Cardiac muscle cell (in vitro differentiated cells and primary cell): ENCODE results near the gene RCCD1. TPM values are rescaled to one million over a fixed set of nuclear protein-coding genes. Genes with fewer than 3 reads are reported as not detected.

ENCODE experiments used
- DNase-seq, 2 donors: peaks; one replicate each; pipeline versions ENCODE4 v3.0.0 to v3.0.0-alpha.2; 2010 to 2017; ENCODE audit warnings: low read depth in 1 of 2, low spot score in 1 of 2
- H3K27ac ChIP-seq: fragments of 200-600 bp; sonication (generic); 2 replicates; pipeline ENCODE4 v1.5.1; 2016
- H3K27me3 ChIP-seq: fragments of 200-600 bp; sonication (generic); 2 replicates; pipeline ENCODE4 v1.6.0; 2016; ENCODE audit warnings: control low read depth
- H3K36me3 ChIP-seq: fragments of 200-600 bp; sonication (generic); 2 replicates; pipeline ENCODE4 v1.5.1; 2016; ENCODE audit warnings: control low read depth
- H3K4me1 ChIP-seq: fragments of 200-600 bp; sonication (generic); 2 replicates; pipeline ENCODE4 v1.8.1; 2017; ENCODE audit warnings: low read depth, mild to moderate bottlenecking, mixed run types
- H3K4me3 ChIP-seq: fragments of 200-600 bp; sonication (generic); 2 replicates; pipeline ENCODE4 v1.5.1; 2016; ENCODE audit warnings: mild to moderate bottlenecking
- H3K9me3 ChIP-seq: fragments of 200-600 bp; sonication (generic); 2 replicates; pipeline ENCODE4 v1.5.1; 2017; ENCODE audit warnings: low read depth, mild to moderate bottlenecking, control low read depth
- polyA plus RNA-seq: library from polyadenylated mRNA; unstranded; fragments of >200 nt; fragmentation: Nextera tagmentation; extraction: Ambion mirVana; gene quantifications from 2 replicates; pipeline ENCODE4 v1.2.1, GENCODE V29; 2016
- total RNA-seq: library from RNA; depleted of rRNA; stranded (reverse); fragments of >200 nt; gene quantifications from 2 replicates; pipeline ENCODE4 v1.2.3, GENCODE V29; 2016
- TF ChIP-seq, protein P1 (sequence below): IDR thresholded peaks from 2 replicates; pipeline ENCODE4 v1.5.1; 2012; ENCODE audit warnings: low read depth, mild to moderate bottlenecking, low read length

The RCCD1 gene
- total and polyA plus RNA-seq, 2 experiments from 2014 or later = 32.8 to 43.0 TPM

DNA sequence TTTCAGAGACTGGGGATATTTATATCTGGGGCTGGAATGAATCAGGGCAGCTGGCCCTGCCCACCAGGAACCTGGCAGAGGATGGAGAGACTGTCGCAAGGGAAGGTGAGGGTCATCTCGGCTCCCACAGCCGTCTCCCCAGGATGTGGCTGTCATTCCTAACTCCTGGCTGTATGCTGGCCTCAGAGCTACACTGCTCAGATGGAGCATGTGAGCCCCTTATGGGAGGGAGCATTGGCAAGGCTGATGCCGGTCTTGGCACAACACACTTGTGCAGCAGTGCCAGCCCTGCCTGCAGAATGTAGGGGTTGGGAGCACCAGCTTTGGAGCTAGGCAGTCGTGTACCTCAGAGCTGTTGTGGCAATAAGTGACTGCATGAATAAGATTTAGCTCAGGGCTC, 5.2 kb downstream of the RCCD1 start:
- no peak overlapping the region for H3K27ac ChIP-seq
- H3K4me1 ChIP-seq = peaks cover 9% of the 10 kb centered on the region
- H3K27me3 ChIP-seq = no peaks in the 10 kb centered on the region
- no peak overlapping the region for H3K4me3 ChIP-seq
- H3K9me3 ChIP-seq = no peaks in the 10 kb centered on the region
- no peak for DNase-seq
- peaks cover 10% of the 10 kb centered on the region for H3K36me3 ChIP-seq
- TF ChIP-seq, protein P1, sequence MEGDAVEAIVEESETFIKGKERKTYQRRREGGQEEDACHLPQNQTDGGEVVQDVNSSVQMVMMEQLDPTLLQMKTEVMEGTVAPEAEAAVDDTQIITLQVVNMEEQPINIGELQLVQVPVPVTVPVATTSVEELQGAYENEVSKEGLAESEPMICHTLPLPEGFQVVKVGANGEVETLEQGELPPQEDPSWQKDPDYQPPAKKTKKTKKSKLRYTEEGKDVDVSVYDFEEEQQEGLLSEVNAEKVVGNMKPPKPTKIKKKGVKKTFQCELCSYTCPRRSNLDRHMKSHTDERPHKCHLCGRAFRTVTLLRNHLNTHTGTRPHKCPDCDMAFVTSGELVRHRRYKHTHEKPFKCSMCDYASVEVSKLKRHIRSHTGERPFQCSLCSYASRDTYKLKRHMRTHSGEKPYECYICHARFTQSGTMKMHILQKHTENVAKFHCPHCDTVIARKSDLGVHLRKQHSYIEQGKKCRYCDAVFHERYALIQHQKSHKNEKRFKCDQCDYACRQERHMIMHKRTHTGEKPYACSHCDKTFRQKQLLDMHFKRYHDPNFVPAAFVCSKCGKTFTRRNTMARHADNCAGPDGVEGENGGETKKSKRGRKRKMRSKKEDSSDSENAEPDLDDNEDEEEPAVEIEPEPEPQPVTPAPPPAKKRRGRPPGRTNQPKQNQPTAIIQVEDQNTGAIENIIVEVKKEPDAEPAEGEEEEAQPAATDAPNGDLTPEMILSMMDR = no peak

DNA sequence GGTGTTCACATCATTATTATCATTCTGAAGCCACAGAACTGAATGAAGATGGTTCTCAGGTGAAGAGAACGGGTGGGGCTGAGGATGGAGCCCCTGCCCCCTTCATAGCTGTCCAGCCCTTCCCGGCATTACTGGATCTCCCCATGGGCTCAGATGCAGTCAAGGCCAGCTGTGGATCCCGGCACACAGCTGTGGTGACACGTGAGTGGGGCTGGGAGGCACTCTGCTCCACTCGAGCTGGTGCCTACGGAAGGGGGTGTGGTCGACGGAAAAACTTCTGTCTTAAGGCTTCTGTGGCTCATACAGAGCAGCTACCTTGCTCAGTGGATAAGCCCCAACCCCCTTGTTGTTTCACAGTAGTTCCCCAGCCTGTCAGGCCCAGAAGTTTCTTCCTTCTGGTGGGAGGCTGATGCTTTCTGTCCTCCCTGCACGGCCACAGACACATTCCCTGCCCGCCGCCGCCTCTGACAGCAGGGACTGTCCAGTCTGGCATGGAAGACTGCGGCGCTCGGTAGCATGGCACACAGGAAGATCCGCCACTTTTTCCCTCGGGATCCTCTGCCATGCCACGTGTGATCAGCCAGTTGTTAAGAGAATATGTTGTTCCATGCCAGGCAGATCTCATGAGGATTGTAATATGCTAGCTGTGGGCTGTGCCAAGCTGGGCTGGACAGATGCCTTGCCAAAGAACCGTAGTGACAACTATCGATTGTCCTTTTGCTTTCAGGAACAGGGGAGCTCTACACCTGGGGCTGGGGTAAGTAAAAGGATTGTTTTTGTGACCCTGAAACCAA, 5.8 kb downstream of the RCCD1 start:
- no peak overlapping the region for H3K4me3 ChIP-seq
- no peak for DNase-seq
- TF ChIP-seq, protein P1 = no peak
- H3K4me1 ChIP-seq = peaks cover 8% of the 10 kb centered on the region
- no peaks in the 10 kb centered on the region for H3K9me3 ChIP-seq
- peaks cover 10% of the 10 kb centered on the region for H3K36me3 ChIP-seq
- H3K27ac ChIP-seq = no peak overlapping the region
- H3K27me3 ChIP-seq = no peaks in the 10 kb centered on the region

DNA sequence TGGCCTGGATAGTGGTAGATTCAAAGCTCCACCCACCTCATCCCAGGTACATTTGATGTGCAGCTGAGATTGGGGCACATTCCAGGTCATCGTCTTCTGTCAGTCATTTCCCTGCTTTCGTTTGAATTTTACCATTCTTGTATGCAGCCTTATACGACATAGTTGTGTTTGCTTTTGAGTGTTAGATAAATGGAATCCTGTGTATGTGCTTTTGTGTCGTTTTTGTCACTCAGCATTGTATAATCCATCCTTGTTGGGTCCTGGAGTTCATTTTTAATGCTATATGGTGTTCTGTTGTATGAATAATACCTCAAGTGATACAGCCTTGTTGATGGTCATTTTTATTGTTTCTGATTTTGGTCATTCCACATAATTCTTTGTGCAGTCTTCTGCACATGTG, 7.3 kb downstream of the RCCD1 start:
- Histone ChIP-seq H3K27me3 (no peaks in the 10 kb centered on the region), H3K27ac (no peak overlapping the region), H3K4me3 (no peak overlapping the region), H3K4me1 (no peaks in the 10 kb centered on the region), H3K9me3 (no peaks in the 10 kb centered on the region), H3K36me3 (peaks cover 20% of the 10 kb centered on the region)
- TF ChIP-seq, protein P1 = no peak
- no peak for DNase-seq

DNA sequence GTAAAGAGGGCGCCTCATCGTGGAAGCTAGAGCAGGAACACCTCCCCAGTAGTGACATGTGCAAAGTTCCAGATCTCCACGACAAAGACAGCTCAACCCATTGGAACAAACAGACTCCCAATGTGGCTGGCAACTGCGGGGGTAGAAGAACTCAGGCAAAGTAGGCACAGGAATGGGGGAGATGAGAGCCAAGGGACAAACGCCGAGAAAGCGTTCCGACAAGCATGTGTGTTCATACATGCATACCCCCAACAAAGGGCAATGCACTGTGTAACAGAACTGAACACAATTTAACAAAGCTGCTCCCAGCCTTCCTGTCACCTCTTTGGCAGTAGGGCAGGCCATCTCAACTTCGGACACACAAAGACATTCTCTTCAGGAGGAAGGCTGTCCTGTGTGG, 11.6 kb downstream of the RCCD1 start:
- TF ChIP-seq, protein P1 = no peak
- Histone ChIP-seq H3K4me3 (no peak overlapping the region), H3K9me3 (no peaks in the 10 kb centered on the region), H3K27ac (no peak overlapping the region), H3K27me3 (no peaks in the 10 kb centered on the region), H3K4me1 (no peaks in the 10 kb centered on the region), H3K36me3 (peaks cover 47% of the 10 kb centered on the region)
- no peak for DNase-seq

DNA sequence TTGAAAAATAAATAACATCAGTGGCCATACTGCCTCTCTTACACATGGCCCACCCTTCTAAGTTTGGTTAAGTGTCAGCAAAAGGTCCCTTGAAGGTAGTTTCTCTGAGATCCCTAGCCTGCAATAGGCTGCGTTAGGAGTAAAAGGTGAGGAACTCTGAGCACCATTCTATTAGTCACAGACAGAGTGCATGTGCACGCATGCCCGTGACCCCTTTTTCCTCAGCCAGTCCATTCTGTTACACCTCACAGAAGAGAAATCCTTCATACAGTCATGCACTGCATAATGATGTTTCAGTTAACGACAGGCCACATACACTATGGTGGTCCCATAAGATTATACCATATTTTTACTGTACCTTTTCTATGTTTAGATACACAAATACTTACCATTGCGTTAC, 12.5 kb downstream of the RCCD1 start:
- Histone ChIP-seq H3K27me3 (no peaks in the 10 kb centered on the region), H3K9me3 (no peaks in the 10 kb centered on the region), H3K4me1 (no peaks in the 10 kb centered on the region), H3K27ac (no peak overlapping the region), H3K4me3 (no peak overlapping the region), H3K36me3 (peaks cover 43% of the 10 kb centered on the region)
- TF ChIP-seq, protein P1 = no peak
- DNase-seq = no peak
